GM19324 (cell line): ENCODE measurements around the gene FGF22.
"Not testable (repeated sequence)": the region's sequence is repeated elsewhere in the genome, so short reads cannot be mapped to it uniquely, and the experiment has no call there.

Source experiments
- ATAC-seq: cut with Tn5 transposase; IDR thresholded peaks from one replicate; pipeline ENCODE4 v1.9.1; 2021; ENCODE audit warnings: mild to moderate bottlenecking, moderate library complexity; ENCODE audit not compliant: unreplicated experiment, low FRiP score

The FGF22 gene

GRCh38 chr19:605061-605971 is 34.4 kb upstream of the FGF22 start:
- ATAC-seq: not testable (repeated sequence)

GRCh38 chr19:607301-608154 is 32.2 kb upstream of the FGF22 start:
- no peak for ATAC-seq

- ATAC-seq: no peak
These were observed 31.3 kb upstream of the FGF22 start for GRCh38 chr19:608155-609003.

GRCh38 chr19:609004-609346 is 30.7 kb upstream of the FGF22 start:
- ATAC-seq: no peak

GRCh38 chr19:610071-610800 is 29.4 kb upstream of the FGF22 start:
- no peak for ATAC-seq

GRCh38 chr19:610801-611480 is 28.7 kb upstream of the FGF22 start:
- no peak for ATAC-seq

- ATAC-seq: no peak
These were observed 28.2 kb upstream of the FGF22 start for GRCh38 chr19:611481-611868.

GRCh38 chr19:612941-613340 is 26.7 kb upstream of the FGF22 start:
- ATAC-seq: no peak

- no peak for ATAC-seq
These were observed 25.7 kb upstream of the FGF22 start for GRCh38 chr19:613732-614567.

- ATAC-seq: no peak
These were observed 24.1 kb upstream of the FGF22 start for GRCh38 chr19:615619-616018.

- ATAC-seq: no peak
These were observed 23.5 kb upstream of the FGF22 start for GRCh38 chr19:616062-616700.

- no peak for ATAC-seq
These were observed 22.7 kb upstream of the FGF22 start for GRCh38 chr19:616747-617526.

GRCh38 chr19:617551-618246 is 22.0 kb upstream of the FGF22 start:
- no peak for ATAC-seq

GRCh38 chr19:618247-618619 is 21.4 kb upstream of the FGF22 start:
- no peak for ATAC-seq

GRCh38 chr19:618674-619285 is 20.9 kb upstream of the FGF22 start:
- no peak for ATAC-seq

GRCh38 chr19:619286-620002 is 20.2 kb upstream of the FGF22 start:
- ATAC-seq: no peak
